B cell (primary cell): ENCODE results near the gene C5orf15.

Source experiments
- EZH2 ChIP-seq: IDR thresholded peaks from 2 replicates; pipeline ENCODE4 v1.6.1; 2012; ENCODE audit warnings: borderline replicate concordance, low read depth, mild to moderate bottlenecking, moderate library complexity, low read length; ENCODE audit not compliant: insufficient read depth, poor library complexity, severe bottlenecking
- TF ChIP-seq, protein P1 (sequence below): fragments of 200-600 bp; IDR thresholded peaks from one replicate; pipeline ENCODE4 v1.8.0; 2022; ENCODE audit warnings: antibody characterized with exemption, mild to moderate bottlenecking

DNA sequence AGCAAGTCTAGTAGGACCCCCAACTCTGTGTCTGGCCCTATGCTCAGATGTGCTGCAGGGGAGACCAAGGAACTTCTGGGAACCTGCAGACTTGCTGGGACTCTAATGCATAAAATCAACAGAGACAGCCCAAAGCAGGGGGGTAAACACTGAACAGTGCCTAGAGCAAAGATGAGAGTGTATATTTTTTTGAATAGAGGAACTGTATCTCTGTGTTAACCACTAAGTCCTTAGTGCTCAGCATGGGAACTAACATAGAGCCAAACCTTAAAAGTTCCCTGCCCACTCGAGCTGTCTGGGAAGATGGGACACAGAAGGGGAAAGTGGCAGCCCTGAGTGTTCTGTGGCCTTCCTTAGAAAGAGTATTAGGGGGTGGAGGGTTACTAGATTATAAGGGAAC is 51.9 kb downstream of the C5orf15 start:
- TF ChIP-seq, protein P1, sequence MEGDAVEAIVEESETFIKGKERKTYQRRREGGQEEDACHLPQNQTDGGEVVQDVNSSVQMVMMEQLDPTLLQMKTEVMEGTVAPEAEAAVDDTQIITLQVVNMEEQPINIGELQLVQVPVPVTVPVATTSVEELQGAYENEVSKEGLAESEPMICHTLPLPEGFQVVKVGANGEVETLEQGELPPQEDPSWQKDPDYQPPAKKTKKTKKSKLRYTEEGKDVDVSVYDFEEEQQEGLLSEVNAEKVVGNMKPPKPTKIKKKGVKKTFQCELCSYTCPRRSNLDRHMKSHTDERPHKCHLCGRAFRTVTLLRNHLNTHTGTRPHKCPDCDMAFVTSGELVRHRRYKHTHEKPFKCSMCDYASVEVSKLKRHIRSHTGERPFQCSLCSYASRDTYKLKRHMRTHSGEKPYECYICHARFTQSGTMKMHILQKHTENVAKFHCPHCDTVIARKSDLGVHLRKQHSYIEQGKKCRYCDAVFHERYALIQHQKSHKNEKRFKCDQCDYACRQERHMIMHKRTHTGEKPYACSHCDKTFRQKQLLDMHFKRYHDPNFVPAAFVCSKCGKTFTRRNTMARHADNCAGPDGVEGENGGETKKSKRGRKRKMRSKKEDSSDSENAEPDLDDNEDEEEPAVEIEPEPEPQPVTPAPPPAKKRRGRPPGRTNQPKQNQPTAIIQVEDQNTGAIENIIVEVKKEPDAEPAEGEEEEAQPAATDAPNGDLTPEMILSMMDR: no peak
- no peak for TF ChIP-seq EZH2
